ENCODE measurements around the gene USP12.

USP12 gene

GRCh38 chr13:27182844-27183497, 11.4 kb upstream of the USP12 start:
- H3K36me3 ChIP-seq = no peaks in the 10 kb centered on the region
- intact Hi-C loops (cut with DNase I; ENCODE audit: low total_unique reads) = no loop called here
- peak overlapping the region; percentile 32 to 41 for H3K27ac ChIP-seq
- no peak for TF ChIP-seq CTCF (IDR thresholded peaks at IDR 0.05)
- peak overlapping the region in 1 of 2 donors; percentile 11 for H3K4me3 ChIP-seq
- no peaks in the 10 kb centered on the region for H3K9me3 ChIP-seq
- peaks cover 0 to 9% (median 7%) of the 10 kb centered on the region in 4 donors for H3K4me1 ChIP-seq
- H3K27me3 ChIP-seq = no peaks in the 10 kb centered on the region
- DNase-seq = peak; percentile 75 to 85

- Histone ChIP-seq H3K4me3 (no peak overlapping the region), H3K27me3 (no peaks in the 10 kb centered on the region), H3K36me3 (no peaks in the 10 kb centered on the region), H3K9me3 (no peaks in the 10 kb centered on the region), H3K27ac (no peak overlapping the region), H3K4me1 (peaks cover 0 to 9% (median 7%) of the 10 kb centered on the region in 4 donors)
- DNase-seq = no peak
- TF ChIP-seq CTCF (IDR thresholded peaks at IDR 0.05) = no peak
- intact Hi-C loops (cut with DNase I; ENCODE audit: low total_unique reads) = no loop called here
Measured at GRCh38 chr13:27182054-27182453, 10.4 kb upstream of the USP12 start.

GRCh38 chr13:27177852-27178251, 6.2 kb upstream of the USP12 start:
- H3K36me3 ChIP-seq = no peaks in the 10 kb centered on the region
- intact Hi-C loops (cut with DNase I; ENCODE audit: low total_unique reads) = loop anchor here (10.0 kb wide), 1 partner anchor 193 kb away; no protein-coding TSS in a partner anchor
- no peaks in the 10 kb centered on the region for H3K27me3 ChIP-seq
- no peak for DNase-seq
- H3K27ac ChIP-seq = no peak overlapping the region
- no peaks in the 10 kb centered on the region for H3K9me3 ChIP-seq
- H3K4me3 ChIP-seq = no peak overlapping the region
- peaks cover 0 to 4% (median 3%) of the 10 kb centered on the region in 4 donors for H3K4me1 ChIP-seq
- no peak for TF ChIP-seq CTCF (IDR thresholded peaks at IDR 0.05)

GRCh38 chr13:27176470-27177410, 5.1 kb upstream of the USP12 start:
- no peaks in the 10 kb centered on the region for H3K36me3 ChIP-seq
- no peak for DNase-seq
- intact Hi-C loops (cut with DNase I; ENCODE audit: low total_unique reads) = loop anchor here (10.0 kb wide), 1 partner anchor 192 kb away; no protein-coding TSS in a partner anchor
- H3K27me3 ChIP-seq = no peaks in the 10 kb centered on the region
- no peak overlapping the region for H3K27ac ChIP-seq
- H3K4me3 ChIP-seq = no peak overlapping the region
- no peaks in the 10 kb centered on the region for H3K4me1 ChIP-seq
- no peak for TF ChIP-seq CTCF (IDR thresholded peaks at IDR 0.05)
- H3K9me3 ChIP-seq = no peaks in the 10 kb centered on the region

GRCh38 chr13:27174766-27175455, 3.3 kb upstream of the USP12 start:
- no peaks in the 10 kb centered on the region for H3K27me3 ChIP-seq
- peaks cover 0 to 5% (median 2%) of the 10 kb centered on the region in 4 donors for H3K4me1 ChIP-seq
- intact Hi-C loops (cut with DNase I; ENCODE audit: low total_unique reads) = loop anchor here (5.0 to 10.0 kb wide), 4 partner anchors 77 to 447 kb away; partner anchors contain the start of genes LNX2, POLR1D, RASL11A and RPL21
- H3K4me3 ChIP-seq = no peak overlapping the region
- H3K9me3 ChIP-seq = no peaks in the 10 kb centered on the region
- no peak overlapping the region for H3K27ac ChIP-seq
- H3K36me3 ChIP-seq = no peaks in the 10 kb centered on the region
- no peak for DNase-seq
- TF ChIP-seq CTCF (IDR thresholded peaks at IDR 0.05) = no peak

Data from tibial artery (tissue), 4 donors.